Ascending aorta (tissue), 2 donors: Measurements from ENCODE around the gene RAB15. TPM values are rescaled to one million over a fixed set of nuclear protein-coding genes. Genes with fewer than 3 reads are reported as not detected.
"Not testable (repeated sequence)": the region's sequence is repeated elsewhere in the genome, so short reads cannot be mapped to it uniquely, and the experiment has no call there.

ENCODE experiments used
- DNase-seq, 2 donors: peaks; one replicate each; pipeline ENCODE4 v3.0.0-alpha.2; 2019; ENCODE audit warnings: low spot score in 2 of 2
- H3K27ac ChIP-seq, 2 donors: fragments of 200-600 bp; sonication (generic); one replicate each; pipeline ENCODE4 v1.5.1; 2016 to 2017; ENCODE audit warnings: mild to moderate bottlenecking in 1 of 2
- H3K27me3 ChIP-seq: fragments of 200-600 bp; sonication (generic); one replicate; pipeline ENCODE4 v1.5.1; 2017
- H3K36me3 ChIP-seq, 2 donors: fragments of 200-600 bp; sonication (generic); one replicate each; pipeline ENCODE4 v1.5.1; 2016
- H3K4me1 ChIP-seq, 2 donors: fragments of 200-600 bp; sonication (generic); one replicate each; pipeline ENCODE4 v1.5.1; 2016 to 2017; ENCODE audit warnings: mild to moderate bottlenecking in 1 of 2
- H3K4me3 ChIP-seq, 2 donors: fragments of 200-600 bp; sonication (generic); one replicate each; pipeline ENCODE4 v1.5.1; 2016 to 2017; ENCODE audit warnings: mild to moderate bottlenecking in 1 of 2
- H3K9me3 ChIP-seq, 2 donors: fragments of 200-600 bp; sonication (generic); one replicate each; pipeline ENCODE4 v1.5.1; 2016
- intact Hi-C: fragments of 100-400 bp; cut with DNase I; formaldehyde crosslinking; loops from one replicate; pipeline ENCODE4 v1.15.1; 2023
- total RNA-seq: library from RNA; depleted of rRNA; stranded (reverse); fragments of >200 nt; gene quantifications from one replicate; pipeline ENCODE4 v1.1.0, GENCODE V29; 2016
- TF ChIP-seq, protein P1 (sequence below), 3 experiments: fragments of 200-600 bp in 2 of 3; fragments of 450-650 bp in 1 of 3; sonication (generic) in 2 of 3; IDR thresholded peaks; one replicate each; pipeline ENCODE4 v1.5.1; 2016 to 2019; ENCODE audit warnings: antibody characterized with exemption in 3 of 3, mild to moderate bottlenecking in 1 of 3, moderate library complexity in 1 of 3

RAB15 gene
- total RNA-seq, 1 donor from 2014 or later = 1.6 TPM

DNA sequence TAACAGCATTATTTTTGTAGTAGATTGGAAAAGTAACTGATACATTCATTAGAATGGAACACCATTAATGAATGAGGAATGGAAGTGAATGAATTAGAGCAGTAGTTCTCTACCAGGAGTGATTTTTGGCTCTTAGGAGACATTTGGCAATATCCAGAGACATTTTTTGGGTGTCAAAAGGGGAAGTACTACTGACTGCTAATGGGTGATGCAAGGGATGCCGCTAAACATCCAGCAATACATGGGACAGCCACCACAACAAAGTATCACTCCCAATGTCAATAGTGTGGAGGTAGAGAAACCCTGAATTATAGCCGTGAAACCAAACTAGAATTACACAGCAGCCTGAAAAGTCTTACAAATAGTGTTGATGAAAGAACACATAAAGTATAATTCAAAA is 56.3 kb downstream of the RAB15 start:
- intact Hi-C loops = loop anchor here (2.0 to 10.0 kb wide), 5 partner anchors 57 to 1271 kb away; partner anchors contain the start of genes FNTB, HSPA2, MAX and PPP1R36
- no peaks in the 10 kb centered on the region for H3K27me3 ChIP-seq

DNA sequence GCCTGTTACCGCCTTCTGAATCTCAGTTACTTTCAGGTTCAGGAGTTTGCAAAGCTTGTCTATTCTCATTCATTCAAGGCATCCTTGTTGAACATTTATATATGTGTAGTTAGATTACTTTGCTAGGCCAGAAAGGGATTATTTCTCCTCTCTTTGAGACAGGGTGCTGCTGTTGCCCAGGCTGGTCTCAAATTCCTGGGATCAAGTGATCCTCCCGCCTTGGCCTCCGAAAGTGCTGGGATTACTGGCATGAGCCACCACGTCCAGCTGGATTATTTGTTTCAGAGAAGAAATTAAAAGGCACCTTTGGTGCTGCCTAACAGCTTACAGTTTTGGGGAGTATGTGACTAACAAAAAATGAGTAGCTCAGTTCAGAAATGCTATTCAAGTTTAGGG is 57.1 kb downstream of the RAB15 start:
- TF ChIP-seq, protein P1, sequence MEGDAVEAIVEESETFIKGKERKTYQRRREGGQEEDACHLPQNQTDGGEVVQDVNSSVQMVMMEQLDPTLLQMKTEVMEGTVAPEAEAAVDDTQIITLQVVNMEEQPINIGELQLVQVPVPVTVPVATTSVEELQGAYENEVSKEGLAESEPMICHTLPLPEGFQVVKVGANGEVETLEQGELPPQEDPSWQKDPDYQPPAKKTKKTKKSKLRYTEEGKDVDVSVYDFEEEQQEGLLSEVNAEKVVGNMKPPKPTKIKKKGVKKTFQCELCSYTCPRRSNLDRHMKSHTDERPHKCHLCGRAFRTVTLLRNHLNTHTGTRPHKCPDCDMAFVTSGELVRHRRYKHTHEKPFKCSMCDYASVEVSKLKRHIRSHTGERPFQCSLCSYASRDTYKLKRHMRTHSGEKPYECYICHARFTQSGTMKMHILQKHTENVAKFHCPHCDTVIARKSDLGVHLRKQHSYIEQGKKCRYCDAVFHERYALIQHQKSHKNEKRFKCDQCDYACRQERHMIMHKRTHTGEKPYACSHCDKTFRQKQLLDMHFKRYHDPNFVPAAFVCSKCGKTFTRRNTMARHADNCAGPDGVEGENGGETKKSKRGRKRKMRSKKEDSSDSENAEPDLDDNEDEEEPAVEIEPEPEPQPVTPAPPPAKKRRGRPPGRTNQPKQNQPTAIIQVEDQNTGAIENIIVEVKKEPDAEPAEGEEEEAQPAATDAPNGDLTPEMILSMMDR (IDR thresholded peaks at IDR 0.05) = no peak
- Histone ChIP-seq H3K4me3 (peak overlapping the region; percentile 90 to 99), H3K27me3 (no peaks in the 10 kb centered on the region), H3K4me1 (peaks cover 3 to 34% of the 10 kb centered on the region in 2 donors), H3K27ac (peak overlapping the region; percentile 94 to 98), H3K9me3 (no peaks in the 10 kb centered on the region), H3K36me3 (no peaks in the 10 kb centered on the region)
- DNase-seq = no peak
- intact Hi-C loops = loop anchor here (2.0 to 10.0 kb wide), 5 partner anchors 57 to 1270 kb away; partner anchors contain the start of genes FNTB, HSPA2, MAX and PPP1R36

More for the DNA sequence above, 56.3 kb downstream of the RAB15 start:
- Histone ChIP-seq H3K4me3 (peak overlapping the region; percentile 90 to 99), H3K27ac (peak overlapping the region in 1 of 2 donors; percentile 94), H3K36me3 (no peaks in the 10 kb centered on the region), H3K9me3 (no peaks in the 10 kb centered on the region), H3K4me1 (peaks cover 3 to 36% of the 10 kb centered on the region in 2 donors)
- TF ChIP-seq, protein P1 (IDR thresholded peaks at IDR 0.05) = no peak
- no peak for DNase-seq

DNA sequence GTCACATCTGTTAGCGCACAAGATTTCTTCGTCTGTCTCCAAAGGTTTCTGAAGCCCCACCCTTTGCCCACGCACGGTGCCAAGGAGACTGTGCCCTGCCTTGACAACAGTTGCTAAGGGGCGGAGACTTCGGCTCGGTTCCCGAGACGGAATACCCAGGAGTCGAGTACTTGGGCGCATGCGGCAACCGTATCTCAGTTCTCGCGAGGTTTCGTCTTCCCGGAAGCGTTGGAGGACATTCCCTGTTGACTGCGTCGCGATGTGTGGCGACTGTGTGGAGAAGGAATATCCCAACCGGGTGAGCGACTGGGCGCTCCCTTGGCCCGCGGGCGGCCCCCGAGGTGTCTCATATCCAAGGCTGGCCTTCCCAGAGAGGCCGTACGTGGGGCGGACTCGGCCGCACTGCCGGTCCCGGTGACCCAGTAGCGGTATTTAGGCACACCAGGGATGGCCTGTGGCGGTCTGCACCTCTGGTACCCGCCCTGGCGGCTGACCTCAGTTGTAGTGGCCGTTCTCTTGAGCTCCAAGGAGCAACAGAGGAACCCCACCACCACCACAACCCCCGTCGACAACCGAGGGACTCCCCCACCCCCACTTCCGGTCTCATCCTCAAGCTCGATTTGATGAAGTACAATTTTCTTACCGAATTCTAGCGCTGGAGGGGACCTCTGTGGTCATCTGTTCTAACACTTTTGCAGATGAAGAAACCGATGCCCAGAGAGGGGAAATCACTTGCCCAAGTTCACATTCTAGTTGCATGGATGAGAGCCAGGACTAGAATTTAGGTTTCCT is 57.7 kb downstream of the RAB15 start, which contains the start of gene CHURC1:
TSS of gene CHURC1 (plus strand) at position 219 of the 792 bp plus-strand sequence. CDS start at position 260, 41 bp downstream.
- Histone ChIP-seq H3K9me3 (no peaks in the 10 kb centered on the region), H3K27ac (peak within 1 kb of the TSS; percentile 94 to 98), H3K36me3 (no peaks in the 10 kb centered on the region), H3K4me1 (peaks cover 3 to 30% of the 10 kb centered on the region in 2 donors), H3K4me3 (peak within 1 kb of the TSS; percentile 90 to 99), H3K27me3 (no peaks in the 10 kb centered on the region)
- intact Hi-C loops = loop anchor here (2.0 to 10.0 kb wide), 7 partner anchors 58 to 1270 kb away; partner anchors contain the start of genes FNTB, HSPA2, MAX and MTHFD1
- DNase-seq = peak; percentile 98 to 100
- TF ChIP-seq, protein P1 (IDR thresholded peaks at IDR 0.05) = no peak

DNA sequence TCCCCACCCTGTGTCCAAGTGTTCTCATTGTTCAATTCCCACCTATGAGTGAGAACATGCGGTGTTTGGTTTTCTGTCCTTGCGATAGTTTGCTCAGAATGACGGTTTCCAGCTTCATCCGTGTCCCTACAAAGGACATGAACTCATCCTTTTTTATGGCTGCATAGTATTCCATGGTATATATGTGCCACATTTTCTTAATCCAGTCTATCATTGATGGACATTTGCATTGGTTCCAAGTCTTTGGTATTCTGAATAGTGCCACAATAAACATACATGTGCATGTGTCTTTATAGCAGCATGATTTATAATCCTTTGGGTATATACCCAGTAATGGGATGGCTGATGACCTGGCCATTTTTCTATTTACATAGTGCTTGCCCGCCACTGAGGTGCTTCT is 58.7 kb downstream of the RAB15 start:
- not testable (repeated sequence) for H3K36me3 ChIP-seq, DNase-seq, H3K27me3 ChIP-seq, H3K9me3 ChIP-seq, H3K27ac ChIP-seq
- peak overlapping the region in 1 of 2 donors; percentile 90 for H3K4me3 ChIP-seq
- intact Hi-C loops = loop anchor here (5.0 to 10.0 kb wide), 5 partner anchors 106 to 1269 kb away; partner anchors contain the start of genes HSPA2, MAX, MTHFD1 and PPP1R36
- H3K4me1 ChIP-seq = peaks cover 3 to 23% of the 10 kb centered on the region in 2 donors

DNA sequence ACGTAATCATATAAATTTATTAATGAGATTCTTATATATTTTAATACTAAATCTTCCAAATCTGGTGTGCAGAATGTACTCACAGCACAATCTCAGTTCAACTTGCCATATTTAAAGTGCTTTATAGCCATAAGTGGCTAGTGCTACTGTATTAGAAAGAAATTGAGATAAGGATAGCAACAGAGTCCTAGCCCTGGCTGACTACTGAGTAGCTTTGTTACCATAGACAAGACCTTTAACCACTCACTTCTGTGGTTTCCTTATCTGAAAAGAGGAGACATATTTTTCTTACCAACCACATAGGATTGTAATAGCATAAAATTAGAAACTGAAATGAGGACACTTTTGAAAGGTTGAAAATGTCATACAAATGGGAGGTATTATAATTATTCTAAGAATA is 59.9 kb downstream of the RAB15 start:
- H3K27me3 ChIP-seq = no peaks in the 10 kb centered on the region
- DNase-seq = no peak
- H3K36me3 ChIP-seq = no peaks in the 10 kb centered on the region
- intact Hi-C loops = loop anchor here (5.0 to 10.0 kb wide), 5 partner anchors 105 to 1267 kb away; partner anchors contain the start of genes HSPA2, MAX, MTHFD1 and PPP1R36
- TF ChIP-seq, protein P1 (IDR thresholded peaks at IDR 0.05) = no peak
- H3K27ac ChIP-seq = no peak overlapping the region
- peaks cover 3 to 16% of the 10 kb centered on the region in 2 donors for H3K4me1 ChIP-seq
- no peaks in the 10 kb centered on the region for H3K9me3 ChIP-seq
- H3K4me3 ChIP-seq = no peak overlapping the region
